Type B pancreatic cell (in vitro differentiated cells): Measurements from ENCODE around the gene CAMTA1. TPM values are rescaled to one million over a fixed set of nuclear protein-coding genes. Genes with fewer than 3 reads are reported as not detected.

ENCODE experiments used
- DNase-seq: peaks from one replicate; pipeline ENCODE4 v3.0.0; 2021; ENCODE audit warnings: mixed read lengths; ENCODE audit not compliant: unreplicated experiment; ENCODE audit errors: extremely low spot score
- H3K27ac Mint-ChIP-seq: 2 replicates; pipeline ENCODE4 v1.8.0; 2021; ENCODE audit warnings: mild to moderate bottlenecking, mixed read lengths
- H3K27me3 Mint-ChIP-seq: 2 replicates; pipeline ENCODE4 v1.8.0; 2021; ENCODE audit warnings: mixed read lengths
- H3K36me3 Mint-ChIP-seq: 2 replicates; pipeline ENCODE4 v1.8.0; 2021; ENCODE audit warnings: mixed read lengths
- H3K4me1 Mint-ChIP-seq: one replicate; pipeline ENCODE4 v1.8.0; 2021; ENCODE audit warnings: mixed read lengths; ENCODE audit not compliant: unreplicated experiment
- H3K4me3 Mint-ChIP-seq: 2 replicates; pipeline ENCODE4 v1.8.0; 2021; ENCODE audit warnings: mild to moderate bottlenecking, mixed read lengths
- H3K9me3 Mint-ChIP-seq: 2 replicates; pipeline ENCODE4 v1.8.0; 2021; ENCODE audit warnings: mixed read lengths
- CTCF ChIP-seq: fragments of 200-600 bp; sonication (generic); conservative IDR thresholded peaks from 2 replicates; pipeline ENCODE4 v1.5.0; 2021; ENCODE audit warnings: antibody characterized with exemption, mild to moderate bottlenecking
- total RNA-seq: library from RNA; stranded (reverse); gene quantifications from 2 replicates; pipeline ENCODE4 v1.2.1, GENCODE V29; 2021; ENCODE audit warnings: low replicate concordance

Gene CAMTA1
- total RNA-seq, 1 donor from 2014 or later = 82.5 TPM

GRCh38 chr1:7508052-7508933, 723.0 kb downstream of the CAMTA1 start:
- H3K4me3 Mint-ChIP-seq = no peak overlapping the region
- no peak for DNase-seq
- no peak overlapping the region for H3K27ac Mint-ChIP-seq
- no peaks in the 10 kb centered on the region for H3K27me3 Mint-ChIP-seq
- no peaks in the 10 kb centered on the region for H3K36me3 Mint-ChIP-seq
- peaks cover 18% of the 10 kb centered on the region for H3K4me1 Mint-ChIP-seq
- no peaks in the 10 kb centered on the region for H3K9me3 Mint-ChIP-seq
- no peak for TF ChIP-seq CTCF

- no peak for DNase-seq
- Mint-ChIP-seq H3K36me3 (no peaks in the 10 kb centered on the region), H3K27ac (no peak overlapping the region), H3K9me3 (no peaks in the 10 kb centered on the region), H3K27me3 (peaks cover 1% of the 10 kb centered on the region), H3K4me3 (no peak overlapping the region), H3K4me1 (peaks cover 18% of the 10 kb centered on the region)
- TF ChIP-seq CTCF = no peak
Measured at GRCh38 chr1:7508934-7509519, 723.8 kb downstream of the CAMTA1 start.

- H3K36me3 Mint-ChIP-seq = no peaks in the 10 kb centered on the region
- no peak overlapping the region for H3K4me3 Mint-ChIP-seq
- H3K9me3 Mint-ChIP-seq = no peaks in the 10 kb centered on the region
- H3K27ac Mint-ChIP-seq = no peak overlapping the region
- H3K27me3 Mint-ChIP-seq = peaks cover 4% of the 10 kb centered on the region
- peaks cover 18% of the 10 kb centered on the region for H3K4me1 Mint-ChIP-seq
- TF ChIP-seq CTCF = no peak
- no peak for DNase-seq
Measured at GRCh38 chr1:7509598-7509997, 724.3 kb downstream of the CAMTA1 start.

GRCh38 chr1:7510389-7510931, 725.2 kb downstream of the CAMTA1 start:
- no peak for TF ChIP-seq CTCF

GRCh38 chr1:7511381-7511780, 726.1 kb downstream of the CAMTA1 start:
- H3K4me3 Mint-ChIP-seq = no peak overlapping the region
- no peaks in the 10 kb centered on the region for H3K9me3 Mint-ChIP-seq
- peaks cover 5% of the 10 kb centered on the region for H3K27me3 Mint-ChIP-seq
- no peaks in the 10 kb centered on the region for H3K36me3 Mint-ChIP-seq
- no peak for DNase-seq
- H3K27ac Mint-ChIP-seq = no peak overlapping the region
- TF ChIP-seq CTCF = no peak
- H3K4me1 Mint-ChIP-seq = peaks cover 19% of the 10 kb centered on the region

More at GRCh38 chr1:7510389-7510931, 725.2 kb downstream of the CAMTA1 start:
- Mint-ChIP-seq H3K27ac (no peak overlapping the region), H3K27me3 (peaks cover 4% of the 10 kb centered on the region), H3K4me1 (peaks cover 18% of the 10 kb centered on the region), H3K4me3 (no peak overlapping the region), H3K9me3 (no peaks in the 10 kb centered on the region), H3K36me3 (no peaks in the 10 kb centered on the region)
- DNase-seq = no peak
